ENCODE measurements around the gene KDM4B. TPM values are rescaled to one million over a fixed set of nuclear protein-coding genes. Genes with fewer than 3 reads are reported as not detected.

KDM4B gene
- total RNA-seq, 1 donor from 2014 or later: 46.0 TPM

DNA sequence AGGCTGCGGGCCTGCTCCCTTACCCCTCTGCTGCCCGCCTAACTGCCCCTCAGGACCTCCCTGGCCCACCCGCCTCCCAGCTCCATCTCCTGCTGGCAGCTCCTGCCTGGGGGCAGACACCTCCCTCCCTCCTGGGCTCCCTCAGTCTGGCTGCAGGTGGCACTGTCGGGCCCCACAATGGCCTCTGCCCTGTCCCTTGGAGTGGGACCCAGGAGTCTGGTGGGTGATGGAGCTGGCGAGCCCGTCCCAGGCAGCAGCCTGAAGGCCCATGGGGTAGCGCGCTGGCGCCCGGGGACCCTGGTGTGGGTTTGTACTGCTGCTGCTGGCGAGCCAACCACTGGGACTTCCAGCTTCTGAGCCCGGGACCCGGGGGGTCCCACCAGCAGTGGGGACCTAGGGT, 83.6 kb downstream of the KDM4B start:
- Histone ChIP-seq H3K4me3 (no peak overlapping the region), H3K36me3 (peaks cover 10 to 11% of the 10 kb centered on the region in 2 donors), H3K9me3 (no peaks in the 10 kb centered on the region), H3K4me1 (peaks cover 15% of the 10 kb centered on the region in 2 donors), H3K27ac (no peak overlapping the region), H3K27me3 (no peaks in the 10 kb centered on the region)
- TF ChIP-seq, protein P1, sequence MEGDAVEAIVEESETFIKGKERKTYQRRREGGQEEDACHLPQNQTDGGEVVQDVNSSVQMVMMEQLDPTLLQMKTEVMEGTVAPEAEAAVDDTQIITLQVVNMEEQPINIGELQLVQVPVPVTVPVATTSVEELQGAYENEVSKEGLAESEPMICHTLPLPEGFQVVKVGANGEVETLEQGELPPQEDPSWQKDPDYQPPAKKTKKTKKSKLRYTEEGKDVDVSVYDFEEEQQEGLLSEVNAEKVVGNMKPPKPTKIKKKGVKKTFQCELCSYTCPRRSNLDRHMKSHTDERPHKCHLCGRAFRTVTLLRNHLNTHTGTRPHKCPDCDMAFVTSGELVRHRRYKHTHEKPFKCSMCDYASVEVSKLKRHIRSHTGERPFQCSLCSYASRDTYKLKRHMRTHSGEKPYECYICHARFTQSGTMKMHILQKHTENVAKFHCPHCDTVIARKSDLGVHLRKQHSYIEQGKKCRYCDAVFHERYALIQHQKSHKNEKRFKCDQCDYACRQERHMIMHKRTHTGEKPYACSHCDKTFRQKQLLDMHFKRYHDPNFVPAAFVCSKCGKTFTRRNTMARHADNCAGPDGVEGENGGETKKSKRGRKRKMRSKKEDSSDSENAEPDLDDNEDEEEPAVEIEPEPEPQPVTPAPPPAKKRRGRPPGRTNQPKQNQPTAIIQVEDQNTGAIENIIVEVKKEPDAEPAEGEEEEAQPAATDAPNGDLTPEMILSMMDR (IDR thresholded peaks at IDR 0.05): no peak
- no peak for DNase-seq (ENCODE audit: low spot score in 2 of 2)
- intact Hi-C loops (cut with DNase I): no loop called here

DNA sequence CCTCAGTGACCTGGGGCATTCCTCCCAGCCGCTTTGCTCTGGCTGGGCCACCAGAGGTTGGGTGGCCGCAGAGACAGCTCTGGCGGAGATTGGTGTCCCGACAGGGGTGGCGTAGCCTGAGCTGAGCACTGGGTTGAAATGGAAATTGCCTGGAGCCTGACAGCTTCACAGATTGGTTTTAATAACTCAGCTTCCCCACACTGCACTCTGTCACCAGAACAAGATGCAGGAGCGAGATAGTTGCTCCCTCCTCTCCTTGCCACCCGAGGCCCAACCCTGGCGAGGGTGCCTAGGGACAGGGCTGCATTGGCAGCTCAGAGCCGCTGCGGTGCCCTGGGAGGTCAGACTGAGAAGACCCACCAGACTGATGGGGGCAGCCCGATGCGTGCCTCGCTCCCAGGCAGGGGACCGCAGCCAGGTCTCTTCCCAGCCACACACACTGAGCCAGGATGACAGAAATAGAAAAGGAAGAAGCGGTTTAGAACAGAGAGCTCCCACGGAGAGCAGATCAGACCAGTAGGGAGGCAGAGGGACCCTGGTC, 84.1 kb downstream of the KDM4B start:
- peaks cover 6 to 10% of the 10 kb centered on the region in 2 donors for H3K36me3 ChIP-seq

GRCh38 chr19:5053661-5054060, 84.7 kb downstream of the KDM4B start:
- peaks cover 5 to 6% of the 10 kb centered on the region in 2 donors for H3K4me1 ChIP-seq
- peaks cover 6 to 10% of the 10 kb centered on the region in 2 donors for H3K36me3 ChIP-seq
- TF ChIP-seq, protein P1 (IDR thresholded peaks at IDR 0.05): no peak
- DNase-seq (ENCODE audit: low spot score in 2 of 2): no peak
- no peak overlapping the region for H3K27ac ChIP-seq
- no peaks in the 10 kb centered on the region for H3K27me3 ChIP-seq
- H3K4me3 ChIP-seq: no peak overlapping the region
- H3K9me3 ChIP-seq: no peaks in the 10 kb centered on the region
- intact Hi-C loops (cut with DNase I): no loop called here

More for the DNA sequence above, 84.1 kb downstream of the KDM4B start:
- no peak overlapping the region for H3K27ac ChIP-seq
- intact Hi-C loops (cut with DNase I): no loop called here
- H3K9me3 ChIP-seq: no peaks in the 10 kb centered on the region
- TF ChIP-seq, protein P1 (IDR thresholded peaks at IDR 0.05): no peak
- DNase-seq (ENCODE audit: low spot score in 2 of 2): no peak
- peaks cover 10% of the 10 kb centered on the region in 2 donors for H3K4me1 ChIP-seq
- no peak overlapping the region for H3K4me3 ChIP-seq
- no peaks in the 10 kb centered on the region for H3K27me3 ChIP-seq

DNA sequence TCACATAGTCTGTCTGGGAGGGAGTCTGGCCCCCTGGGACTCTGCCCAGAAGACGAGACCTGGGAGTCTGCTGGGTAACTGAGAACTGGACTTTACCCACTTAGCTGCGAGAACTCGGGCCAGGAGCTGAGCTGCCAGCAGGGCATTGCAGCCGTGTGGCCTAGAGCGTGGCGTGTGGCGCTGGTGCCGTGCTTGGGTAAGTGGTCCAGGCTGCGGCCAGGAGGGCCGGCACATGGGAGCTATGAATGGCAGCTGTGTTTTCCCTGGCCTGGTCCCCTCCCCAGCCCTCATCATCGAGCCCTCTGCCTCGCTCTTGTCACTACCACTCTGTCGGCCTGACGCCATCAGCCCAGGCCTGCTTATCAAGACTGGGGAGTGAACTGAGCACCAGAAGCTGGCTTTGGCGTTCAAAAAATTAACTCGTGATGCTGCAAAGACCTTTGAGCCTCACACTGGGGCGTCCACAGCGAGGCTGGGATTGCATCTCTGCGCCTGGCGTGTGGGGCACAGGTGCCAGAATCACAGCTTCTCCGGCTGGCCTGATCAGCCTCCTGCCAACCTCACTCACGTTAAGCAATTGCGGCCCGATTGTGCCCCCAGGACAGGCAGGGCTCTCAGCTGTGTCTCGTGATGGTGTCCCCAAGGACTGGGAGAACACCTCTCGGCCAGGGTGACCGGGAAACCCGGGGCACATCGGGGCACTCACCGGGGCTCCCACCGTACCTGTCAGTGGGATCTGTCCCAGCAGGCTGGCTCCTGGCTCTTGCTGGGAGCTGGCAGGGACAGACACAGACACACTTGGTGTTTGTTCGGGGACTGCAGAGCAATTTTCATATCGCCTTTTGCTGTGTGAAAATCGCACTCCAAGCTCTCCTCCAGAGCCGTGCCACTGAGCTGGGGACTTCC, 85.9 kb downstream of the KDM4B start:
- Histone ChIP-seq H3K27ac (no peak overlapping the region), H3K9me3 (no peaks in the 10 kb centered on the region), H3K4me3 (no peak overlapping the region), H3K36me3 (peaks cover 6 to 10% of the 10 kb centered on the region in 2 donors), H3K27me3 (no peaks in the 10 kb centered on the region), H3K4me1 (peaks cover 0 to 6% of the 10 kb centered on the region in 2 donors)
- TF ChIP-seq, protein P1 (IDR thresholded peaks at IDR 0.05): no peak
- intact Hi-C loops (cut with DNase I): no loop called here
- no peak for DNase-seq (ENCODE audit: low spot score in 2 of 2)

DNA sequence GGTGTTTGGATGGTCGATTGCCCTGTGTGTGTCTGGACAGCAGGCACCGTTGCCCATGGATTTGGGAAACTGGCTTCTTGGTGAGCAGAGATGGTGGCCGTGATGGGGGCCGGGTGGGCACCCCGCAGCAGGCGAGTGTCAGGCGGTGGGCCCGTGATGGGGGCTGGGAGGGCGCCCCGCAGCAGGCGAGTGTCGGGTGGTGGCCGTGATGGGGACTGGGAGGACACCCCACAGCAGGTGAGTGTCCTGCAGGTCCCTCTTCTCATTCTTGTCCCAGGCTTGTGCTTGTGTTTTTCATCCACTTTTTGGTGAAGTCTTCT, 86.5 kb downstream of the KDM4B start:
- Histone ChIP-seq H3K27ac (no peak overlapping the region), H3K4me1 (peaks cover 0 to 6% of the 10 kb centered on the region in 2 donors), H3K27me3 (no peaks in the 10 kb centered on the region), H3K36me3 (peaks cover 6 to 10% of the 10 kb centered on the region in 2 donors), H3K9me3 (no peaks in the 10 kb centered on the region), H3K4me3 (no peak overlapping the region)
- TF ChIP-seq, protein P1 (IDR thresholded peaks at IDR 0.05): no peak
- intact Hi-C loops (cut with DNase I): no loop called here
- DNase-seq (ENCODE audit: low spot score in 2 of 2): no peak
